Endothelial cell of umbilical vein (primary cell): ENCODE measurements around the gene EVI5. TPM values are rescaled to one million over a fixed set of nuclear protein-coding genes. Genes with fewer than 3 reads are reported as not detected.

Source experiments
- BruUV-seq: library from RNA; stranded (reverse); fragments of 400-500 nt; replicated peaks from 2 replicates; lab custom pipeline; 2021; lab: Mats Ljungman, UMichigan
- CTCF ChIA-PET: fragments of 300-600, 350-600 bp; sonication (Branson Sonifier 250); formaldehyde crosslinking; loops from one replicate; lab custom pipeline; 2021; ENCODE audit warnings: antibody characterized with exemption, inconsistent platforms; lab: Charles Lee
- POLR2A ChIA-PET: fragments of 300-600, 350-600 bp; sonication (Branson Sonifier 250); formaldehyde crosslinking; loops from one replicate; lab custom pipeline; 2021; ENCODE audit warnings: antibody characterized with exemption, inconsistent platforms; lab: Charles Lee
- DNase-seq: peaks from one replicate; pipeline ENCODE4 v3.0.0-alpha.2; 2011; ENCODE audit warnings: low read depth, low spot score
- FAIRE-seq: peaks from 2 replicates; lab custom pipeline; 2011; peaks lifted over from hg19 to GRCh38; lab: Jason Lieb, UNC
- H2AFZ ChIP-seq: 2 replicates; pipeline ENCODE4 v1.6.0; 2012; ENCODE audit warnings: low read depth, low read length, control low read depth, inconsistent platforms
- H3K27ac ChIP-seq: 2 replicates; pipeline ENCODE4 v1.5.1; 2011; ENCODE audit warnings: low read depth, mild to moderate bottlenecking, control low read depth, low read length, moderate library complexity; ENCODE audit not compliant: insufficient read depth
- H3K27me3 ChIP-seq, 2 experiments: 2 replicates each; pipeline versions ENCODE4 v1.6.0 to v1.6.1; 2011; ENCODE audit warnings: low read length in 2 of 2, mixed read lengths in 1 of 2; ENCODE audit not compliant: control insufficient read depth in 2 of 2, insufficient read depth in 2 of 2
- H3K36me3 ChIP-seq, 2 experiments: 2 replicates in 1 of 2; 3 replicates in 1 of 2; pipeline ENCODE4 v1.5.1; 2011; ENCODE audit warnings: low read length in 2 of 2, mild to moderate bottlenecking in 1 of 2, moderate library complexity in 1 of 2; ENCODE audit not compliant: control insufficient read depth in 2 of 2, insufficient read depth in 2 of 2; ENCODE audit errors: extremely low read depth in 1 of 2
- H3K4me1 ChIP-seq: 3 replicates; pipeline ENCODE4 v1.5.1; 2011; ENCODE audit warnings: mild to moderate bottlenecking, low read length; ENCODE audit not compliant: control insufficient read depth, insufficient read depth; ENCODE audit errors: extremely low read depth
- H3K4me2 ChIP-seq: 2 replicates; pipeline ENCODE4 v1.6.1; 2011; ENCODE audit warnings: low read length, control low read depth, mixed read lengths; ENCODE audit not compliant: insufficient read depth
- H3K4me3 ChIP-seq, 3 experiments: fragments of 200-600 bp in 1 of 3; sonication (generic), shearing (Covaris generic) in 1 of 3; replicated peaks in 1 of 3; 2 replicates each; pipeline ENCODE4 v1.5.1; 2011 to 2016; ENCODE audit warnings: control low read depth in 3 of 3, low read length in 3 of 3, mild to moderate bottlenecking in 2 of 3, inconsistent platforms in 1 of 3, low read depth in 1 of 3, moderate library complexity in 1 of 3; ENCODE audit not compliant: insufficient read depth in 1 of 3
- H3K79me2 ChIP-seq: 2 replicates; pipeline ENCODE4 v1.6.0; 2012; ENCODE audit warnings: low read length, inconsistent platforms; ENCODE audit not compliant: control insufficient read depth, insufficient read depth
- H3K9ac ChIP-seq: replicated peaks from 2 replicates; pipeline ENCODE3; 2011; ENCODE audit warnings: low read length, control low read depth; ENCODE audit not compliant: insufficient read depth; ENCODE audit errors: extremely low read depth
- H3K9me1 ChIP-seq: replicated peaks from 3 replicates; pipeline ENCODE4 v1.6.0; 2011; ENCODE audit warnings: mild to moderate bottlenecking, low read length; ENCODE audit not compliant: control insufficient read depth, insufficient read depth; ENCODE audit errors: extremely low read depth
- H3K9me3 ChIP-seq: replicated peaks from 2 replicates; pipeline ENCODE4 v1.5.1; 2012; ENCODE audit warnings: low read length, inconsistent platforms; ENCODE audit not compliant: control insufficient read depth, insufficient read depth
- H4K20me1 ChIP-seq: replicated peaks from 2 replicates; pipeline ENCODE3; 2011; ENCODE audit warnings: mild to moderate bottlenecking, low read length; ENCODE audit not compliant: control insufficient read depth, insufficient read depth; ENCODE audit errors: extremely low read depth
- CTCF ChIP-seq, 2 donors: IDR thresholded peaks; 1 replicate in 1 of 2; 2 replicates in 1 of 2; pipeline ENCODE4 v1.5.1; 2011; ENCODE audit warnings: low read length in 2 of 2, mild to moderate bottlenecking in 2 of 2, moderate library complexity in 2 of 2, control low read depth in 1 of 2, inconsistent platforms in 1 of 2, low read depth in 1 of 2; ENCODE audit not compliant: insufficient read depth in 1 of 2; ENCODE audit errors: extremely low read depth in 1 of 2
- EZH2 ChIP-seq: IDR thresholded peaks from 2 replicates; pipeline ENCODE4 v1.6.1; 2012; ENCODE audit warnings: borderline replicate concordance, low read depth, mild to moderate bottlenecking, moderate library complexity, low read length, inconsistent platforms; ENCODE audit not compliant: severe bottlenecking
- FOS ChIP-seq: IDR thresholded peaks from 2 replicates; pipeline ENCODE4 v1.6.1; 2011; ENCODE audit warnings: mild to moderate bottlenecking, low read length, moderate library complexity, borderline replicate concordance; ENCODE audit not compliant: insufficient read depth
- GATA2 ChIP-seq: IDR thresholded peaks from 2 replicates; pipeline ENCODE4 v1.7.0; 2011; ENCODE audit warnings: low read depth, mild to moderate bottlenecking, moderate library complexity, mixed read lengths, low read length; ENCODE audit not compliant: insufficient read length, insufficient read depth
- JUN ChIP-seq: IDR thresholded peaks from 2 replicates; pipeline ENCODE4 v1.6.1; 2011; ENCODE audit warnings: borderline replicate concordance, low read depth; ENCODE audit not compliant: insufficient read length, insufficient read depth
- MAX ChIP-seq: IDR thresholded peaks from 2 replicates; pipeline ENCODE4 v1.6.1; 2011; ENCODE audit not compliant: insufficient read depth, insufficient read length
- MYC ChIP-seq: IDR thresholded peaks from one replicate; pipeline ENCODE4 v1.6.1; 2011; ENCODE audit warnings: mild to moderate bottlenecking, low read depth, low read length
- POLR2A ChIP-seq: IDR thresholded peaks from 2 replicates; pipeline ENCODE4 v1.6.1; 2012; ENCODE audit warnings: low read depth, mild to moderate bottlenecking, control low read depth, low read length
- POLR2AphosphoS5 ChIP-seq: IDR thresholded peaks from 2 replicates; pipeline ENCODE4 v1.6.1; 2012; ENCODE audit warnings: low read depth, mild to moderate bottlenecking, control low read depth, low read length, moderate library complexity; ENCODE audit not compliant: insufficient read depth
- dilution Hi-C: fragments of 300-500 bp; cut with MboI; formaldehyde crosslinking; loops from one replicate; pipeline ENCODE4 v1.15.0; 2019; ENCODE audit warnings: low sequenced_read_pairs; ENCODE audit not compliant: extremely low pct_ligation_motif_present
- intact Hi-C: fragments of 100-400 bp; cut with micrococcal nuclease; formaldehyde crosslinking; loops from one replicate; pipeline ENCODE4 v1.10.0; 2022
- polyA plus RNA-seq, 4 experiments: library from polyadenylated mRNA; depleted of rRNA in 3 of 4; stranded (reverse) in 3 of 4; unstranded in 1 of 4; fragments of >200 nt; gene quantifications; 2 replicates each; pipeline versions ENCODE4 v1.2.1 to v1.2.3, GENCODE V29; 2011 to 2012; ENCODE audit warnings: missing spikeins in 1 of 4
- total RNA-seq: library from RNA; stranded (reverse); gene quantifications from 2 replicates; pipeline ENCODE4 v1.2.3, GENCODE V29; 2021

EVI5 gene
- total and polyA plus RNA-seq, 2 donors (not counting 3 experiments of a cell fraction or from before 2014, with no cell fraction given) = 5.0 to 26.2 TPM

GRCh38 chr1:92701147-92701546, 83.8 kb downstream of the EVI5 start:
- POLR2A ChIA-PET = no interaction called here
- Histone ChIP-seq H3K9ac (no peak overlapping the region), H3K79me2 (no peaks in the 10 kb centered on the region), H3K4me3 (no peak overlapping the region), H3K36me3 (no peaks in the 10 kb centered on the region), H4K20me1 (no peaks in the 10 kb centered on the region), H3K4me2 (no peak overlapping the region), H3K9me3 (no peaks in the 10 kb centered on the region), H3K27me3 (no peaks in the 10 kb centered on the region), H3K4me1 (peaks cover 13% of the 10 kb centered on the region), H3K27ac (no peak overlapping the region), H3K9me1 (peaks cover 2% of the 10 kb centered on the region), H2AFZ (no peak overlapping the region)
- FAIRE-seq = no peak
- dilution Hi-C loops (no loop called here), intact Hi-C loops (no loop called here)
- no peak for DNase-seq
- TF ChIP-seq FOS (no peak), GATA2 (no peak), EZH2 (no peak), POLR2AphosphoS5 (no peak), CTCF (IDR thresholded peaks at IDR 0.05; ENCODE audit: extremely low read depth in 1 of 2, insufficient read depth in 1 of 2, low read depth in 1 of 2, low read length in 2 of 2) (no peak), POLR2A (no peak), MYC (no peak), MAX (no peak), JUN (no peak)
- no TSS peak for BruUV-seq
- CTCF ChIA-PET = no interaction called here
